A673 (cell line): ENCODE results near the gene IGSF22.

Source experiments
- CTCF ChIP-seq: fragments of 300-800, 200-600 bp; sonication (generic); conservative IDR thresholded peaks from 2 replicates; pipeline ENCODE4 v1.5.1; 2017; ENCODE audit warnings: low read depth, mild to moderate bottlenecking, antibody characterized with exemption, low read length, moderate library complexity, mixed read lengths
- EZH2 ChIP-seq: fragments of 200-600 bp; sonication (generic); IDR thresholded peaks from 2 replicates; pipeline ENCODE4 v1.6.1; 2017; ENCODE audit warnings: borderline replicate concordance, low read depth, mild to moderate bottlenecking, mixed read lengths, antibody characterized with exemption, low read length; ENCODE audit not compliant: poor library complexity, severe bottlenecking

- TF ChIP-seq CTCF (no peak), EZH2 (no peak)
Observed at GRCh38 chr11:18773104-18773503, 47.1 kb upstream of the IGSF22 start.
